OCI-LY3 (cell line): Measurements from ENCODE around the gene GPR4.
A peak's percentile ranks its signal among the peaks of the same experiment; 100 is the strongest.

Source experiments
- H2AFZ ChIP-seq: fragments of 200-600, 300-600 bp; shearing (Covaris generic); 2 replicates; pipeline ENCODE4 v1.6.0; 2014; ENCODE audit warnings: antibody characterized with exemption, low read depth, low read length
- H3K27ac ChIP-seq: fragments of 200-600, 300-600 bp; sonication (generic); 2 replicates; pipeline ENCODE4 v1.5.1; 2014; ENCODE audit warnings: mild to moderate bottlenecking, low read length, moderate library complexity, mixed read lengths
- H3K27me3 ChIP-seq: fragments of 200-600, 300-600 bp; sonication (generic); 2 replicates; pipeline ENCODE4 v1.6.1; 2014; ENCODE audit warnings: low read depth, low read length, mixed read lengths
- H3K36me3 ChIP-seq: fragments of 200-600, 300-600 bp; sonication (generic); replicated peaks from 2 replicates; pipeline ENCODE3; 2014; ENCODE audit warnings: low read depth, low read length, mixed read lengths
- H3K4me1 ChIP-seq: fragments of 300-600, 200-600 bp; sonication (generic); 2 replicates; pipeline ENCODE4 v1.6.1; 2014; ENCODE audit warnings: low read length, mixed read lengths
- H3K4me2 ChIP-seq: fragments of 200-600, 300-600 bp; sonication (generic); 2 replicates; pipeline ENCODE4 v1.6.1; 2014; ENCODE audit warnings: low read length, mixed read lengths
- H3K4me3 ChIP-seq: fragments of 300-600, 200-600 bp; sonication (generic); 2 replicates; pipeline ENCODE4 v1.5.1; 2014; ENCODE audit warnings: antibody characterized with exemption, mild to moderate bottlenecking, low read length, moderate library complexity
- H3K79me2 ChIP-seq: fragments of 300-600, 200-600 bp; shearing (Covaris generic); 2 replicates; pipeline ENCODE4 v1.6.1; 2014; ENCODE audit warnings: mild to moderate bottlenecking, low read length, mixed read lengths
- H3K9ac ChIP-seq: fragments of 300-600, 200-600 bp; shearing (Covaris generic); 2 replicates; pipeline ENCODE4 v1.6.0; 2014; ENCODE audit warnings: mild to moderate bottlenecking, low read length, moderate library complexity
- H3K9me3 ChIP-seq: fragments of 200-600, 300-600 bp; shearing (Covaris generic); 2 replicates; pipeline ENCODE4 v1.6.1; 2014; ENCODE audit warnings: low read length, mixed read lengths; ENCODE audit not compliant: insufficient read depth
- H4K20me1 ChIP-seq: fragments of 200-600, 300-600 bp; sonication (generic); 2 replicates; pipeline ENCODE4 v1.6.1; 2016; ENCODE audit warnings: low read length, mixed read lengths; ENCODE audit not compliant: insufficient read depth
- CTCF ChIP-seq: fragments of 200-600, 300-600 bp; sonication (generic); IDR thresholded peaks from 2 replicates; pipeline ENCODE4 v1.5.1; 2014; ENCODE audit warnings: antibody characterized with exemption, low read length, low read depth
- EZH2phosphoT487 ChIP-seq: fragments of 200-600 bp; shearing (Covaris generic); IDR thresholded peaks from 2 replicates; pipeline ENCODE4 v1.6.1; 2018; ENCODE audit warnings: antibody characterized with exemption, mixed run types, low read depth

GPR4 gene

GRCh38 chr19:45589768-45590167, 12.2 kb downstream of the GPR4 start:
- Histone ChIP-seq H3K79me2 (no peaks in the 10 kb centered on the region), H3K27ac (no peak overlapping the region), H2AFZ (no peak overlapping the region), H3K27me3 (no peaks in the 10 kb centered on the region), H3K36me3 (no peaks in the 10 kb centered on the region), H4K20me1 (no peaks in the 10 kb centered on the region), H3K4me1 (peaks cover 9% of the 10 kb centered on the region), H3K9ac (no peak overlapping the region), H3K4me2 (no peak overlapping the region), H3K9me3 (no peaks in the 10 kb centered on the region), H3K4me3 (no peak overlapping the region)
- TF ChIP-seq CTCF (no peak), EZH2phosphoT487 (no peak)

- Histone ChIP-seq H3K4me3 (no peak overlapping the region), H3K79me2 (peaks cover 12% of the 10 kb centered on the region), H3K4me1 (peaks cover 9% of the 10 kb centered on the region), H3K9me3 (no peaks in the 10 kb centered on the region), H3K9ac (no peak overlapping the region), H4K20me1 (no peaks in the 10 kb centered on the region), H3K4me2 (no peak overlapping the region), H3K36me3 (no peaks in the 10 kb centered on the region), H3K27ac (no peak overlapping the region), H3K27me3 (no peaks in the 10 kb centered on the region), H2AFZ (no peak overlapping the region)
- TF ChIP-seq EZH2phosphoT487 (no peak), CTCF (no peak)
These were observed 14.1 kb downstream of the GPR4 start for GRCh38 chr19:45587873-45588272.

GRCh38 chr19:45585158-45585577, 16.8 kb downstream of the GPR4 start:
- peaks cover 31% of the 10 kb centered on the region for H3K79me2 ChIP-seq
- H3K4me2 ChIP-seq, result peak overlapping the region; percentile 93
- H2AFZ ChIP-seq, result peak overlapping the region; percentile 86
- peak overlapping the region; percentile 75 for H3K9ac ChIP-seq
- peaks cover 8% of the 10 kb centered on the region for H3K36me3 ChIP-seq
- H3K27me3 ChIP-seq, result no peaks in the 10 kb centered on the region
- H3K4me1 ChIP-seq, result peaks cover 9% of the 10 kb centered on the region
- no peaks in the 10 kb centered on the region for H3K9me3 ChIP-seq
- TF ChIP-seq CTCF (no peak), EZH2phosphoT487 (no peak)
- no peaks in the 10 kb centered on the region for H4K20me1 ChIP-seq
- H3K4me3 ChIP-seq, result peak overlapping the region; percentile 94
- peak overlapping the region; percentile 44 for H3K27ac ChIP-seq

- peak within 1 kb of the TSS; percentile 86 for H2AFZ ChIP-seq
- peaks cover 8% of the 10 kb centered on the region for H3K36me3 ChIP-seq
- no peaks in the 10 kb centered on the region for H3K27me3 ChIP-seq
- peak within 1 kb of the TSS; percentile 79 for H3K27ac ChIP-seq
- H3K9ac ChIP-seq, result peak within 1 kb of the TSS; percentile 95
- H3K79me2 ChIP-seq, result peaks cover 31% of the 10 kb centered on the region
- H3K9me3 ChIP-seq, result no peaks in the 10 kb centered on the region
- H3K4me1 ChIP-seq, result peaks cover 9% of the 10 kb centered on the region
- H3K4me2 ChIP-seq, result peak within 1 kb of the TSS; percentile 93
- peak within 1 kb of the TSS; percentile 94 for H3K4me3 ChIP-seq
- no peak for TF ChIP-seq EZH2phosphoT487
- TF ChIP-seq CTCF, result no peak
- no peaks in the 10 kb centered on the region for H4K20me1 ChIP-seq
These were observed 17.5 kb downstream of the GPR4 start, which contains the start of gene OPA3 for GRCh38 chr19:45584332-45585157. Gene OPA3, minus strand, starts transcription at chr19:45584802. Its CDS starts 38 bp downstream, at chr19:45584764.
